Gastrocnemius medialis (tissue), 4 donors: ENCODE measurements around the gene SCN3A.

ENCODE experiments used
- CTCF ChIP-seq, 5 experiments: fragments of 450-650 bp in 3 of 5; fragments of 200-600 bp in 2 of 5; sonication (generic) in 2 of 5; IDR thresholded peaks in 4 of 5; conservative IDR thresholded peaks in 1 of 5; 1 replicate in 4 of 5; 2 replicates in 1 of 5; pipeline ENCODE4 v1.5.1; 2016 to 2019; ENCODE audit warnings: antibody characterized with exemption in 5 of 5, mild to moderate bottlenecking in 3 of 5, moderate library complexity in 3 of 5
- POLR2A ChIP-seq, 2 donors: fragments of 450-650 bp; IDR thresholded peaks; one replicate each; pipeline ENCODE4 v1.6.1; 2017; ENCODE audit warnings: antibody characterized with exemption in 2 of 2, mild to moderate bottlenecking in 2 of 2, moderate library complexity in 2 of 2

- TF ChIP-seq CTCF (IDR thresholded peaks at IDR 0.05 in 4 of 5, conservative IDR thresholded peaks at IDR 0.05 in 1 of 5) (no peak), POLR2A (IDR thresholded peaks at IDR 0.05) (no peak)
These were observed 91.1 kb downstream of the SCN3A start for GRCh38 chr2:165112789-165113188.
